Neural progenitor cell (in vitro differentiated cells): ENCODE data around the gene SYNPR.

ENCODE experiments used
- EZH2 ChIP-seq: fragments of 200-600 bp; sonication (generic); IDR thresholded peaks from 2 replicates; pipeline ENCODE4 v1.6.1; 2017; ENCODE audit warnings: antibody characterized with exemption, mild to moderate bottlenecking, moderate library complexity
- EZH2phosphoT487 ChIP-seq: fragments of 200-600 bp; sonication (generic); IDR thresholded peaks from 2 replicates; pipeline ENCODE4 v1.6.1; 2017; ENCODE audit warnings: antibody characterized with exemption
- TF ChIP-seq, protein P1 (sequence below): fragments of 200-600 bp; sonication (generic); IDR thresholded peaks from 2 replicates; pipeline ENCODE4 v1.5.1; 2017; ENCODE audit warnings: antibody characterized with exemption, mild to moderate bottlenecking

DNA sequence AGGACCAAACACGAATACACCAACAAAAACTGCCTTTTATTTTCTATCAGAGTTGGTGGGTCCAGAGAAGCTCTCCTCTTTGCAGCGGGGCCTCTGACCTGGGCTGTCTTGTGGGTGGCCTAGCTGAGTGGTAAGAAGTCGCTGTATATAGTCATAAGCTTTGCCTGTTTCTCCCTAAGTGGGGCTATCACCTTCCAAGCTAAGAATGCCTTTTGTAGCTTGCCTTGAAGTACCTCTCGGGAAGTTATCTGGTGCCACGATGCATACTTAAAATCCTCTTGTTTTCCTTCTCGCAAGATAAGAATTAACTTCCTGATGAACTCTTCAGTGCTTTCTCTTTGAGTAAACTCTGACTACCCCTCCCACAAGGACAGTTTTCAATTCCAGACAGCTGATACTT is 178.8 kb downstream of the SYNPR start:
- TF ChIP-seq, protein P1, sequence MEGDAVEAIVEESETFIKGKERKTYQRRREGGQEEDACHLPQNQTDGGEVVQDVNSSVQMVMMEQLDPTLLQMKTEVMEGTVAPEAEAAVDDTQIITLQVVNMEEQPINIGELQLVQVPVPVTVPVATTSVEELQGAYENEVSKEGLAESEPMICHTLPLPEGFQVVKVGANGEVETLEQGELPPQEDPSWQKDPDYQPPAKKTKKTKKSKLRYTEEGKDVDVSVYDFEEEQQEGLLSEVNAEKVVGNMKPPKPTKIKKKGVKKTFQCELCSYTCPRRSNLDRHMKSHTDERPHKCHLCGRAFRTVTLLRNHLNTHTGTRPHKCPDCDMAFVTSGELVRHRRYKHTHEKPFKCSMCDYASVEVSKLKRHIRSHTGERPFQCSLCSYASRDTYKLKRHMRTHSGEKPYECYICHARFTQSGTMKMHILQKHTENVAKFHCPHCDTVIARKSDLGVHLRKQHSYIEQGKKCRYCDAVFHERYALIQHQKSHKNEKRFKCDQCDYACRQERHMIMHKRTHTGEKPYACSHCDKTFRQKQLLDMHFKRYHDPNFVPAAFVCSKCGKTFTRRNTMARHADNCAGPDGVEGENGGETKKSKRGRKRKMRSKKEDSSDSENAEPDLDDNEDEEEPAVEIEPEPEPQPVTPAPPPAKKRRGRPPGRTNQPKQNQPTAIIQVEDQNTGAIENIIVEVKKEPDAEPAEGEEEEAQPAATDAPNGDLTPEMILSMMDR = no peak
- TF ChIP-seq EZH2 (no peak), EZH2phosphoT487 (no peak)
